HG03097 (cell line): ENCODE results near the gene SIMC1.
"Not testable (repeated sequence)": the region's sequence is repeated elsewhere in the genome, so short reads cannot be mapped to it uniquely, and the experiment has no call there.

Experiments used
- ATAC-seq: cut with Tn5 transposase; IDR thresholded peaks from one replicate; pipeline ENCODE4 v1.9.1; 2021; ENCODE audit not compliant: unreplicated experiment, low FRiP score

Gene SIMC1

DNA sequence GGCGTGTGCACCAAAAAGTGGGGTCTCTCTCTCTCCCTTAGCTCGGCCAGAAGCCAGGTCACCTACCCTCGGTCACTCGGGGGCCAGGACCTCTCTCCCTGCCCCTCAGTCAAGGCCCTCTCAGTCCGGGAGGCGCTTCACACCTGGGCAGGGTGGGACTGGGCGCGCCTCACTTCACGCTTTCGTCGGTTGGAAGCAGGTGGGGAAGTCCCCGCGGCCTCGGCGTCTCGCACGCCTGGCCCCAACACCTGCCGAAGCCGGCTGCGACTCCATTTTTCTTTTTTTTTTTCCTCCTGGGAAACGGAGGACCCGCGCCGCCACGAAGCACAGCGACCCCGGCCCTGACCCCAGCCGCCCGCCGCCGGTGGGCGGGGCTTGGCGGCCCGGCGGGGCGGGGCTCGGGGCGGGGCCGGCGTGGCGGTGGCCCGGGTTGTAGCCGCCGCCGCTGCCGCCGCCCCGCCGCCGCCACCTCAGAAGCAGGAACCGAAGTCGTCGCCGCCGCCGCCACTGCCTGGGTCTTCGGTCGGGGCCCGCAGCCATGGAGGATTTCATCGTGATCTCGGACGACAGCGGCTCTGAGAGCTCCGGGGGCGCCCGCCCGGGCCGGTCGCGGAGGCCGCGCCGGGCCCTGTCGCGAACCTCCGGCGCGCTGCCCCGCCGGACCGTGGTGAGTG, at the start of gene SIMC1:
SIMC1 (plus strand) TSS at position 454 of the 674 bp plus-strand sequence; CDS start at position 539, 85 bp downstream.
- ATAC-seq: peak; percentile 51

DNA sequence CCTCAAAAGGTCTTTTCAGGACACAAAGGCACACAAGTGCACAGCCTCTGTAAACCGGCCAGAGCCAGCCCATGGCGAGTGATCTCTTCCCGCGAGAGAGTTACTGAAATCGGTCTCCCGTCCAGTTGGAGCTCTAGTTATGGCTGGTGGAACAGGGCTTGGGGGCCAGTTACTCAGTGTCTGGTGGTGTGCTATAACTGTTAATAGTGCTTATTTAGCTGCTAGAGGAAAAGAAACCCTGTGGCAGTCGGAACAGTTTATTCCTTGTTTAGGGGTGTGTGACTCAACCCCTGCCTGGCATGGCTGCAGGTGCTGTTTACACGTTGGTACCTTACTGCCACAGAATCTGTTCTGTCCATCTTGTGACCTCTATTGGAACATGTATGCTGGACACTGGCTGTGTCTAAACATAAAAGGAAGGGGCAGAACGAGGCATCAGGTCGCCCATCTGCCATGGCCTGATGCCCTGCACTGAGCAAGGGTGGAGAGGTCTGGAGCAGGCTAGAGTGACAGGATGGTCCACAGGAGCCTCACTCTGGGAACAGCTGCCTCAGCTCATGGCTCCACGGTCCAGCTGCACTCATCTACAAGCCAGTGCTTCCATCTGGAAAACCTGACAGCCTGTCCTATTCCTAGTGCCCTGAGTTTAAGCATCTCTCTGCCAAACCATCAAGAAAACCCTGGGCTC, 49.6 kb upstream of the SIMC1 start:
- ATAC-seq: no peak

DNA sequence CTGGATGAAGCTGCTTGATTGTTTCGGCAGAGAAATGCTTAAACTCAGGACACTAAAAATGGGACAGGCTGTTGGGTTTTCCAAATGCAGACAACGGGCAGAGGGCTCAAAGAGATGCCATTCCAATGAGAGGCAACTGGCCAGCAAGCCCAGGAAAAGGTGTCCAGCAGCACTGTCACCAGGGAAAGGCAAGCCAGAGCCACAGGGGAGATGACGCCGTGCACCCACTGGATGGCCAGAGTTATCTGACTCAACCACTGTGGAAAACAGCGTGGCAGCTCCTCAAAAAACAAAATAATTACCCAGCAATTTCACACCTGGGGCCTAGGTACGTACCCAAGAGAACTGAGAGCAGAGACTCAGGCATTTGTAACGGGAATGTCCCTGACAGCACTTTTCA, 48.4 kb upstream of the SIMC1 start:
- no peak for ATAC-seq

DNA sequence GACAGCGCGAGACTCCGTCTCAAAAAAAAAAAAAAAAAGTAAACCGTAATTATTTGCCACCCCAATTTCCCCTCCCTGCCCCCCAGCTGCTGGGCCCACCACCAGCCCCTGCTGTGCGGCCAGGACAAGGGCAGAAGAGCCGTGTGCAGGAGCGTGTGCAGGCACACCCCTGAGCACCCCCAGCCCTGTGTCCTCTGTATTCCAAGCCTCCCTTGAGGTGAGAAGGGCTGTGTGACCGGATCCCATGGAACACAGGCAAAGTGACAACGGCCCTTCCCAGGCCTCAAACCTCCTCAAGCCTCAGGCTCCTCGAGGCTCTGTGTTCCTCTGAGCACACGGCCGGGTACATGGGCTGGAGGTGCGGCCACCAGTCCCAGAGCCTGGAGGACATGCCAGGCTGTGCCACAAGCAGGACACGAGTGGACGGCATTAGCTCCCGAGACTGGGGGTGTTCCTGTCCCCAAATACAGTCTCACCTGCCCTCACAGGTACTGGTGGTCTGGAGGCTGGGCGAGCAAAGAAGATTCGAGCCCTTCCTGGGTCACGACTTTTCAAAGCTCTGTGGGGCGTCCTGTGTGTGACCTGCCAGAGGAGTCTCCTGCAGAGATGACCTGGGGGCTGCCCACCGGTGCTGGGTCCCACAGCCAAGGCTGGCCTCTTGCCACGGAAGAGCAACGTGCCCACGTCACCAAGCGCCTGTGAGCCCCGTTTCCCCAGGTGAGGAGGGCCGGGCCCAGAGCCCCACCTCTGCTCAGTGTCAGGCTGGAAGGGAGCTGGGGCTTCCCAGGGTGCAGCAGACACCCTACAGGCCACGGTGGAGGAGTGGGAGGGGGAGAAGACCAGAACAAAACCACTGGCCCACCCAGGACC, 47.1 kb upstream of the SIMC1 start:
- no peak for ATAC-seq

DNA sequence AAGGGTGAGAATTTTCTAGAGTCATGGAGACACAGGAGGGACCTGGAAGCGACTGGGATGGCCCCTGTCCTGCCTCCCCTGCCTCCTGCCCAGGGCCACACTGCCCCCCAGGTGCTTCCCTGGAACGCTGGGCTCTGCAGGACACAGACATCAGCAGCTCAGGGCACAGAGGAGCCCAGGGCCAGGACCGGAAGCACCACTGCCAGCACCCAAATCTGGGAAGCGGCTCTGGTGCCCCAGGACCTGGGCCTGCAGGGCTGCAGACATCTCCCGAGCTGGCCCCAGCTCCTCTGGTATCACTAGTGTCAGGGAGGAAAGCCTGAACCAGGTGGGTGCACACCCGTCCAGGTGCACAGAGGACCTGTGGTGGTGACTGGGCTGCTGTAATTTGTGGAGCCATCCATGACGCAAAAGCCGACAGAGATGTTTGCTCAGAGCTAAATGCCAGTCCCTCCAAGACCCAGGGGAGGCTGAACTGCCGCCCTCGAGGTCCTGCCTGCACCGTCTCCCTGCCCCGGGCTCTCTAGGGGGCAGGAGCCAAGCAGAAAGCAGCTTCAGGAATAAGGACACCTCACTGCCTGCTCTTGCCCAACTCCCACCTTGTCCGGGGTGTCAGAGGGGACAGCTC, 46.0 kb upstream of the SIMC1 start:
- no peak for ATAC-seq

DNA sequence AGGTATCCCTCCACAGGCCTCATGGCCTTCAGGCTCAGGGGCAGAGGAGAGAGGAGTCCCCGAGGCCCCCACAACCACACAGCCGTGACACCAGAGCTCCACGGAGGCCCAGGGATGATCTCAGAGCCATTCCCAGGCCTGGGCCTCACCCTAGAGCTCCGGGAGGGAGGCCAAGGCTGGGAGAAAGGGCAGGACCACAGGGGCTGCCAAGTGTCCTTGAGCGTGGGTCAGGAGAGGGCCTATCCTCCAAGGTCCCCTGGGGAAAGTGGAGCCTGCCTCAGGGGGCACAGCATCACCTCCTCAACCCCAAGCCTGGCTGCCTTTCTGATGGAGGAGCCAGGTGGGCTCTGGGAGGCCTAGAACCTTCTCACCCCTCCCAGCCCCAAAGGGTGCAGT, 45.5 kb upstream of the SIMC1 start:
- not testable (repeated sequence) for ATAC-seq

DNA sequence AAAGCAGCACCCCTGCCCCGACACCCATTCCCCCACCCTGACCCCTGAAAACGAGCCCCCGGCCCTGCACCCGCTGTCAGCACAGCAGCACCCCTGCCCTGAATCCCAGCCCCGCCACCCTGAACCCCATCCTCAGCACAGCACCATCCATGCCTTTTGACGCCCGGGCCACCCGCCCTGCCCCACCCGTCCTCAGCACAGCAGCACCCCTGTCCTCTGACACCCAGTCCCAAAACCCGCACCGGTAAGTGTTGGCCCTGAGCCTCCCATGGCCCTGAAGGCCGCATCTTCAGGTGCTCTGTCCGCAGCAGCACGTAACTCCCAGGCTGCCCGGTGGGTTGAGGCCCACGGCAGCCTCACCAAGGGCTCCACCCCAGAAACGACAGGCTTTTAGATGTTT, 44.6 kb upstream of the SIMC1 start:
- ATAC-seq: not testable (repeated sequence)

DNA sequence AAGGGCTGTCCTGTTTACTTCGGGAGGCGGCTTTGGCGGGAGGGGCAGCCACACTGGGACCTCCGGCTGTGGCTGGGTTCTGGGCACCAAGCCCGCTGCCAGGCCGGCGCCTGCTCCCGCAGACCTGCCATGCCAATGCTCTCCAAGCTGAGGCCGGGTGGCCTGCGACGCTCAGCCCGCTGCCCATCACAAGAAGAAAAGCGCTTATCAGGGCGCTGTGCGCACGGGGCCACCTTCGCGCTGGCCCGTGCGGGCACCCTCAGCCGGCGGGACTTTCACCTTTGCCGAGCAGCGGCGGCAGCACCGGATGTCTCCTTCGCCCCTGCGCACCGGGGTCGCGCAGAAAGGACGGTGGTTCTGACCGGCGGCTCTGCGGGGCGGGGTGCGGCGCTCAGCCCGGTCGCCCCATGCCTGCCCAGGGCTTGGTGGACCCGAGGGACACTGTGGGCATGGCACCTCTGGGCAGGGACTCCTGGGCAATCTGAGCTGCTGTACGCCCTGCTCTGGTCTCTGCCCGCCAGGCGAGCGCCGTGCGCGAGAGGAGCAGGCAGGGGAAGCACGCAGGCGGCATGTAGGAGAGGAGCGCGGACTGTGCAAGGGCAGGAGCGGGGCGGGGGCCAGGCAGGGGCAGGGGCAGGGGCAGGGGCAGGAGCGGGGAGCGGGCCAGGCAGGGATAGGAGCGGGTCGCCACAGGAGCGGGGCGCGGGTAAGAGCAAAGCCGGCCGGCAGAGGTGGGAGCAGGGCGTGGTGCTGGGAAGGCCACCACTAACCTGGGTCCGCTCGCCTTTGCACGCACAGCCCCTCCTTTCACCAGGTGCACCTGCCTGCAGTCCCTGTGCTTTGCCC, 43.8 kb upstream of the SIMC1 start:
- ATAC-seq: not testable (repeated sequence)

DNA sequence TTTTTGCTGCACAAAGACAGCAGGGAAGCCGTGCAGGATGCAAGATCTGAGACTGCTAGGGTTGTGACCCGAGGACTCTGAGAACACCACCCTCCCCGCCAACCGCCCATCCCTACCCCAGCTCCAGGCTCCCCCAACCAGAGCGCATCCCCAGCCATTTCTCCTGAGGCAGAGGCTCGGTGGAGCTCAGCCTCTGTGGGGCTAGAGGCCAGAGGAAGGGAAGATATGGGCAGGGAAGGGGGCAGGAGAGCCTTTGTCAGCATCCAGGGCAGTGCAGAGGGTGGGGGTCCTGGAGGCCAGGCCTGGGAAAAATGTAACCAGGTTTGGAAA, 43.2 kb upstream of the SIMC1 start:
- not testable (repeated sequence) for ATAC-seq

DNA sequence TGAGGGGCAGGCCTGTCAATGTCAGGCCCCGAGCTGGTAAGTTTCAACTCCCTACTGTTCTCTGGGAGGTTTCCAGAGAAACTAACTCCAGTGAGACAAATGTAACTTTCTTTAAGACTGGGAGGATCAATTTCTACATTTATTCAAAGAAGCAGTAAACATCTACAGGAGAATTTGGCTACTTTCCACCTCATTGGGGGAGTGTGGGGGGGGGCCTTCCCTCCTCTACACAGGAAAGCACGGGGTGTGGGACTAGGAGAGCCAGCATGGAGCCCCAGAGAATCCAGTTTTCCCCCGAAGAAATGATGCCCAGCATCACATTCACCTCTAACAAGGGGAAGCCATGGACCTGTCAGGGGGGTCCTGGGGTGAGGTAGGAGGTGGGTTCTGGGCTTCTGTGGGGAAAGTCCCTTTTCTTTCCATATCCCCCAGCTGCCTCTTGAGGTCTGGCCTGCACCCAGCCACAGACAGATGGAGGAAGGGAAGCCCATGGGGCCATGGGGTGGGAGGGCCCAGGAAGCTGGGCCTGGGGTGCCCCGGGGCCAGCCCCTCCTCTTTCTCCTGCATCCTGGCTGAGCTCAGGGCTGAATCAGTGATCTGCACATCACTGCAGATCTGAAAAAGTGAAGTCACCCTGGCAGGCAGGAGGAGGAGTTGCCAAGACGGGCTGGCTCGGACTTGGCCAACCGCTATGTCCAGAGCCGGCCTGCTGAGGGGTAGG, 42.6 kb upstream of the SIMC1 start:
- not testable (repeated sequence) for ATAC-seq

DNA sequence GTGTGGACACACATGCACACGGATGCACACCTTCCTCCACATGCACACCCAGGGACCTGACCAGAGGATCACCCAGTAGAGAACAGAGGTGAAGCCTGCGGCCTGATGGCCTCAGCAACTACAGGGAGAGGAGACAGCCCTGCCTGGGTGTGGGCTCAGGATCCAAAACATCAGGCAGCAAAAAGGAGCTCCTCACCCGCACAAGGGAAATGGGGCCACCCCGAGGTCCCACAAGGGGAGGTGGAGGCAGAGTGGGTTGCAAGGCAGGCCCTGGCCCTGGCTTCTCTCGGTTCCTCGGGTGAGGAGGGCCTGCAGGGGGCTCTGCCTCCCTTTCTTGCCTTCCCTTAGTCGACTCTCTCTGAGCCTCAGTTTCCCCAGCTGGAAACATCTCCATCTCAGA, 41.4 kb upstream of the SIMC1 start:
- not testable (repeated sequence) for ATAC-seq

DNA sequence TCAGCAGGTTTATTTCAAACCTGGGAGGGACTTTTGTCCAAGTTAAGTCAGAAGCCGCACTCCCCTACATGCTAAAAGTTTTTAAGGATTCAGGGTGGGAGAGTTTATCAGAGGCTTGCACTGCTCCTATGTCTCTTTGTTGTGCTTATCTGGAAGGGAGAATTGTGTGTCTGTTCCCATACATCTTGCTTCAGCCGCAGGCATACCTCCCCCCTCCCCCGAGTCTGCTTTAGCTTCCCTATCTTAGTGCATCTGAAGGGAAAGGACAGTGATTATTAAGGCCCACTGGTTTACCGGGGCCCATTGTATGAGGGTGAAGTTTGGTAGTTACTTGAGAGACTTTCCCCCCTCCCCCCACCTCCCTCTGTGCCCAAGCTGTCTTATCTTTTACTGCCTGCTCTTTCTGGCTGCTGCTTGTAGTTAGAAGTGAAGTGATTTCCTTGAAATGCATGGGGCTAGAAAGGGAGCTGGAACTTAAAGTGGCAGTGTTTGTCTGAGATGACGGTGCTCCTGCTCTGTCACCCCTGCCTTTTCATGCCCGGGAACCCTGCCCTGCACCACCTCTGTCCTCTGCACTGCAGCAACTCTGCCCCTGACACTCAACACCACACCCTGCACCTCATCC, 40.9 kb upstream of the SIMC1 start:
- ATAC-seq: not testable (repeated sequence)

DNA sequence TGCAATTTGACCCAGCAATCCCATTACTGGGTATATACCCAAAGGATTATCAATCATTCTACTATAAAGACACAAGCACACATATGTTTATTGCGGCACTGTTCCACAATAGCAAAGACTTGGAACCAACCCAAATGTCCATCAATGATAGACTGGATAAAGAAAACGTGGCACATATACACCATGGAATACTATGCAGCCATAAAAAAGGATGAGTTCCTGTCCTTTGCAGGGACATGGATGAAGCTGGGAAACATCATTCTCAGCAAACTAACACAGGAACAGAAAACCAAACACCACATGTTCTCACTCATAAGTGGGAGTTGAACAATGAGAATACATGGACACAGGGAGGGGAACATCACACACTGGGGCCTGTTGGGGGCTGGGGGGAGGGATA, 39.9 kb upstream of the SIMC1 start:
- not testable (repeated sequence) for ATAC-seq

DNA sequence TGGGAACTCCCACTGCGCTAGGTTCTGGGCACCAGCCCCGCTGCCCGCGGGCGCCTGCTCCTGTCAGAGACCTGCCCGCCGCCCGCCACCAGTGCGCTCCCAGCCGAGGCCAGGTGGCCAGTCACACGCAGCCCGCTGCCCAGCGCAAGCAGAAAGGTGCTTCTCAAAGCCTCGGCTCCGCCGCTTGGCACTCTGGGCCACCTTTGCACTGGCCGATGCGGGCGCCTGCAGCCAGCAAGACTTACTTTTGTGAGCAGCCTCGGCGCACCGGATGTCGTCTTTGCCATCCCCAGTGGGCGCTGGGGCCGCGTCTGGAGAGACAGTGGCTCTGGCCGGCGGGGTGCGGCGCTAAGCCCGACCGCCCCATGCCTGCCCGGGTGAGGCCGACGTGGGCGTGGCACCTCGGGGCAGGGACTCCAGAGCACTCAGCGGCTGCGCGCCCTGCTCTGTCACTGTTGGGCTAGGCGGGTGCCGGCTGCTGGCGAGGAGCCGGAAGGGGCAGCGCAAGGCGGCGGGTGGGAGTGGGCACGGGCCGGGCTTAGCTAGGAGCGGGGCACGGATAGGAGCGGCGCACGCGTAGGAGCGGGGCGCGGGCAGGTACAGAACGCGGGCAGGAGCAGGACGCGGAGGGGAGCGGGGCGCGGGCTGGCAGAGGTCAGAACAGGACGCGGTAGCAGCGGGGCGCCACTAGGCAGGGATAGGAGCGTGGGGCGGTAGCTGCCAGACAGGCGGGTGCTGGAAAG, 39.1 kb upstream of the SIMC1 start:
- ATAC-seq: not testable (repeated sequence)

DNA sequence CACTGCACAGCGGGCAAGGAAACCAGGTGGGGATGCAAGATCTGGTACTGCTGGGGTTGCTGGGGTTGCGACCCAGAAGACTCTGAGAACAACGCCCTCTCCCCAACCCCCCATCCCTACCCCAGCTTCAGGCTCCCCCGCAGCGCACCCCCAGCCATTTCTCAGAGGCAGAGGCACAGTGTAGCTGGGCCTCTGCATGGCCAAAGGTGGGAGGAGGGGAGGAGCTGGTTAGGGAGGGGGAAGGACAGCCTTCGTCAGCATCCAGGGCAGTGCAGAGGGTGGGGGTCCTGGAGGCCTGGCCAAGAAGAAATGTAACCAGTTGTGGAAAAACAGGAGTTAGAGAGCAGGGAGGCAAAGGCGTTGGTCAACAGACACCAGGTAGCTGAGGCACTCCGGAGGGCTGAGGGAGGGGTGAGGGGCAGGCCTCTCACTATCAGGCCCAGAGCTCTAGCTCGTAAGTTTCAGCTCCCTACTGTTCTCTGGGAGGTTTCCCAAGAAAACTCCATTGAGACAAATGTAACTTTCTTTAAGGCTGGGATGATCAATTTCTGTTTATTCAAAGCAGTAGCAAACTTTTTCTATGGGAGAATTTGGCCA, 38.3 kb upstream of the SIMC1 start:
- ATAC-seq: not testable (repeated sequence)

DNA sequence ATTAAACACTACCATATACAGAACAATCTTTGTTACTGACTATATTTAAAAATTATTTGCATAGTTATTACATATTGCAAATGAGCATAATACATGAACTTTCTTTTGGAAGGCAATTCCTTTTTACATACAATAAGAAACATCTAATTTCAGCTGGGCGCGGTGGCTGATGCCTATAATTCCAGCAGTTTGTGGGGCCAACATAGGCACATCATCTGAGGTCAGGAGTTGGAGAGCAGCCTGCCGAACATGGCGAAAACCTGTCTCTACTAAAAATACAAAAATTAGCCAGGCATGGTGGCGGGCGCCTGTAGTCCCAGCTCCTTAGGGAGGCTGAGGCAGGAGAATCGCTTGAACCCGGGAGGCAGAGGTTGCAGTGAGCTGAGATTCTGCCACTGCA, 36.4 kb upstream of the SIMC1 start:
- no peak for ATAC-seq

DNA sequence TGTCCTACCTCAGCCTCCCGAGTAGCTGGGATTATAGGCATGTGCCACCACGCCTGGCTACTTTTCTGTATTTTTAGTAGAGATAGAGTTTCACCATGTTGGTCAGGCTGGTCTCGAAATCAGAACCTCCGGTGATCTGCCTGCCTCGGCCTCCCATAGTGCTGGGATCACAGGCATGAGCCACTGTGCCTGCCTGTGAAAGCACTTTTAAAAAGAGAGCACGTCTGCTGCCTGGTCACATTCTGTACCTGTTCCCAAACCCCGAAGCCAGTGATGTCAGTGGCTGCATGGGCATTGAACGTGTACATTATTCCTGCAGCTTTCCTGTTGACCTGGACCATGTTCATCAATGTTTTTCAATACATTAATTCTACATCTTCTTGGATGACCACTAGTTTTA, 35.1 kb upstream of the SIMC1 start:
- ATAC-seq: no peak

DNA sequence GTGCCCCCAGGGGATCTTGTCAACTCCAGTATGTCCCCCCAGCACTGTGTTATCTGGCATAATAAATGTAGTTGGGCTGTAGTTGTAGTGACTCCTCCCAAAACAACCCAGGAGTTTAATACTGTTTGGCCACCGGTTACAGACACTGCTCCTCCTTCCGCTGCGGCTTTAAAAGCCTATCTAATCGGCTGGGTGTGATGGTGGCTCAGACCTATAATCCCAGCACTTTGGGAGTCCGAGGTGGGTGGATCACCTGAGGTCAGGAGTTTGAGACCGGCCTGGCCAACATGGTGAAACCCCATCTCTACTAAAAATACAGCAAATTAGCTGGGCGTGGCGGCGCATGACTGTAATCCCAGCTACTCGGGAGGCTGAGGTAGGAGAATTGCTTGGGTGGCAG, 34.7 kb upstream of the SIMC1 start:
- ATAC-seq: not testable (repeated sequence)
